Esophagus muscularis mucosa (tissue), 4 donors: ENCODE results near the gene MAP2K5.

ENCODE experiments used
- EP300 ChIP-seq: sonication (generic); formaldehyde crosslinking; IDR thresholded peaks from one replicate; pipeline ENCODE4 v1.6.1; 2017; ENCODE audit warnings: antibody characterized with exemption
- POLR2A ChIP-seq: fragments of 450-650 bp; IDR thresholded peaks from one replicate; pipeline ENCODE4 v1.6.1; 2017; ENCODE audit warnings: antibody characterized with exemption, moderate library complexity, mild to moderate bottlenecking, low read depth
- POLR2AphosphoS5 ChIP-seq, 2 donors: sonication (generic); formaldehyde crosslinking; IDR thresholded peaks; one replicate each; pipeline ENCODE4 v1.6.1; 2017; ENCODE audit warnings: antibody characterized with exemption in 2 of 2
- TF ChIP-seq, protein P1 (sequence below), 3 experiments: fragments of 200-600 bp in 2 of 3; fragments of 450-650 bp in 1 of 3; sonication (generic) in 2 of 3; IDR thresholded peaks; one replicate each; pipeline ENCODE4 v1.5.1; 2017 to 2019; ENCODE audit warnings: antibody characterized with exemption in 3 of 3, mild to moderate bottlenecking in 2 of 3, moderate library complexity in 1 of 3

GRCh38 chr15:67828969-67829646, 286.6 kb downstream of the MAP2K5 start:
- no peak for TF ChIP-seq POLR2A
- TF ChIP-seq, protein P1, sequence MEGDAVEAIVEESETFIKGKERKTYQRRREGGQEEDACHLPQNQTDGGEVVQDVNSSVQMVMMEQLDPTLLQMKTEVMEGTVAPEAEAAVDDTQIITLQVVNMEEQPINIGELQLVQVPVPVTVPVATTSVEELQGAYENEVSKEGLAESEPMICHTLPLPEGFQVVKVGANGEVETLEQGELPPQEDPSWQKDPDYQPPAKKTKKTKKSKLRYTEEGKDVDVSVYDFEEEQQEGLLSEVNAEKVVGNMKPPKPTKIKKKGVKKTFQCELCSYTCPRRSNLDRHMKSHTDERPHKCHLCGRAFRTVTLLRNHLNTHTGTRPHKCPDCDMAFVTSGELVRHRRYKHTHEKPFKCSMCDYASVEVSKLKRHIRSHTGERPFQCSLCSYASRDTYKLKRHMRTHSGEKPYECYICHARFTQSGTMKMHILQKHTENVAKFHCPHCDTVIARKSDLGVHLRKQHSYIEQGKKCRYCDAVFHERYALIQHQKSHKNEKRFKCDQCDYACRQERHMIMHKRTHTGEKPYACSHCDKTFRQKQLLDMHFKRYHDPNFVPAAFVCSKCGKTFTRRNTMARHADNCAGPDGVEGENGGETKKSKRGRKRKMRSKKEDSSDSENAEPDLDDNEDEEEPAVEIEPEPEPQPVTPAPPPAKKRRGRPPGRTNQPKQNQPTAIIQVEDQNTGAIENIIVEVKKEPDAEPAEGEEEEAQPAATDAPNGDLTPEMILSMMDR (IDR thresholded peaks at IDR 0.05): no peak
- TF ChIP-seq POLR2AphosphoS5 (IDR thresholded peaks at IDR 0.05): no peak
- TF ChIP-seq EP300: no peak
